GM21717 (cell line): ENCODE data around the gene LBH.

Source experiments
- ATAC-seq: cut with Tn5 transposase; IDR thresholded peaks from one replicate; pipeline ENCODE4 v1.9.1; 2021; ENCODE audit warnings: mild to moderate bottlenecking, moderate library complexity; ENCODE audit not compliant: unreplicated experiment

Gene LBH

GRCh38 chr2:30272286-30272685 is 41.0 kb downstream of the LBH start:
- no peak for ATAC-seq

- ATAC-seq = no peak
These were observed 41.6 kb downstream of the LBH start for GRCh38 chr2:30272761-30273573.

GRCh38 chr2:30273574-30273929 is 42.2 kb downstream of the LBH start:
- ATAC-seq = no peak

GRCh38 chr2:30275256-30275655 is 43.9 kb downstream of the LBH start:
- ATAC-seq = no peak

- no peak for ATAC-seq
These were observed 45.1 kb downstream of the LBH start for GRCh38 chr2:30276455-30276911.

GRCh38 chr2:30277582-30277981 is 46.2 kb downstream of the LBH start:
- no peak for ATAC-seq

GRCh38 chr2:30278419-30278818 is 47.1 kb downstream of the LBH start:
- ATAC-seq = no peak

- ATAC-seq = no peak
These were observed 49.5 kb downstream of the LBH start for GRCh38 chr2:30280596-30281434.

GRCh38 chr2:30282081-30282480 is 50.7 kb downstream of the LBH start:
- ATAC-seq = no peak

- ATAC-seq = no peak
These were observed 51.4 kb downstream of the LBH start for GRCh38 chr2:30282721-30283120.

- ATAC-seq = no peak
These were observed 52.7 kb downstream of the LBH start for GRCh38 chr2:30283931-30284565.

- no peak for ATAC-seq
These were observed 54.4 kb downstream of the LBH start for GRCh38 chr2:30285758-30286157.

- peak; percentile 10 for ATAC-seq
These were observed 56.0 kb downstream of the LBH start for GRCh38 chr2:30287190-30287840.

GRCh38 chr2:30287857-30288513 is 56.7 kb downstream of the LBH start:
- ATAC-seq = peak; percentile 63

- no peak for ATAC-seq
These were observed 57.2 kb downstream of the LBH start for GRCh38 chr2:30288561-30288960.

GRCh38 chr2:30293303-30293921 is 62.1 kb downstream of the LBH start:
- no peak for ATAC-seq

GRCh38 chr2:30294133-30294532 is 62.8 kb downstream of the LBH start:
- ATAC-seq = no peak

- no peak for ATAC-seq
These were observed 65.2 kb downstream of the LBH start for GRCh38 chr2:30296496-30296895.

- no peak for ATAC-seq
These were observed 67.0 kb downstream of the LBH start for GRCh38 chr2:30298302-30298701.

- no peak for ATAC-seq
These were observed 68.8 kb downstream of the LBH start for GRCh38 chr2:30300122-30300455.
